SH-SY5Y (cell line): ENCODE results near the gene MMGT1.

Source experiments
- GATA2 ChIP-seq: IDR thresholded peaks from 2 replicates; pipeline ENCODE4 v1.6.1; 2011; ENCODE audit warnings: mild to moderate bottlenecking, low read depth, low read length
- GATA3 ChIP-seq: IDR thresholded peaks from 2 replicates; pipeline ENCODE4 v1.6.1; 2011; ENCODE audit warnings: low read depth, mild to moderate bottlenecking, low read length, moderate library complexity

- TF ChIP-seq GATA2 (no peak), GATA3 (no peak)
Measured at GRCh38 chrX:136015016-136015415, 41.2 kb upstream of the MMGT1 start.
